ENCODE data around the gene CHST11.

The CHST11 gene

GRCh38 chr12:104699489-104700190, 242.9 kb downstream of the CHST11 start:
- DNase-seq (ENCODE audit: low read depth, low spot score) = no peak
- no peak overlapping the region for H3K27ac ChIP-seq

GRCh38 chr12:104700324-104700723, 243.6 kb downstream of the CHST11 start:
- no peak overlapping the region for H3K27ac ChIP-seq
- no peak for DNase-seq (ENCODE audit: low read depth, low spot score)

- DNase-seq (ENCODE audit: low read depth, low spot score) = no peak
- no peak overlapping the region for H3K27ac ChIP-seq
Measured at GRCh38 chr12:104701301-104701700, 244.6 kb downstream of the CHST11 start.

GRCh38 chr12:104701756-104702155, 245.0 kb downstream of the CHST11 start:
- no peak for DNase-seq (ENCODE audit: low read depth, low spot score)
- no peak overlapping the region for H3K27ac ChIP-seq

- H3K27ac ChIP-seq = no peak overlapping the region
- DNase-seq (ENCODE audit: low read depth, low spot score) = no peak
Measured at GRCh38 chr12:104702565-104703139, 245.9 kb downstream of the CHST11 start.

- no peak overlapping the region for H3K27ac ChIP-seq
Measured at GRCh38 chr12:104703372-104703771, 246.6 kb downstream of the CHST11 start.

GRCh38 chr12:104704224-104704779, 247.6 kb downstream of the CHST11 start:
- no peak for DNase-seq (ENCODE audit: low read depth, low spot score)

More at GRCh38 chr12:104703372-104703771, 246.6 kb downstream of the CHST11 start:
- DNase-seq (ENCODE audit: low read depth, low spot score) = no peak

GRCh38 chr12:104707194-104707593, 250.4 kb downstream of the CHST11 start:
- H3K27ac ChIP-seq = no peak overlapping the region
- no peak for DNase-seq (ENCODE audit: low read depth, low spot score)

More at GRCh38 chr12:104704224-104704779, 247.6 kb downstream of the CHST11 start:
- no peak overlapping the region for H3K27ac ChIP-seq

GRCh38 chr12:104707794-104708558, 251.2 kb downstream of the CHST11 start:
- DNase-seq (ENCODE audit: low read depth, low spot score) = no peak
- no peak overlapping the region for H3K27ac ChIP-seq

GRCh38 chr12:104708891-104709290, 252.1 kb downstream of the CHST11 start:
- no peak for DNase-seq (ENCODE audit: low read depth, low spot score)
- H3K27ac ChIP-seq = no peak overlapping the region

GRCh38 chr12:104709692-104710435, 253.1 kb downstream of the CHST11 start:
- no peak for DNase-seq (ENCODE audit: low read depth, low spot score)
- H3K27ac ChIP-seq = no peak overlapping the region

GRCh38 chr12:104710940-104711689, 254.4 kb downstream of the CHST11 start:
- DNase-seq (ENCODE audit: low read depth, low spot score) = no peak
- no peak overlapping the region for H3K27ac ChIP-seq

GRCh38 chr12:104712477-104712876, 255.7 kb downstream of the CHST11 start:
- no peak for DNase-seq (ENCODE audit: low read depth, low spot score)
- H3K27ac ChIP-seq = no peak overlapping the region

GRCh38 chr12:104712968-104713367, 256.2 kb downstream of the CHST11 start:
- no peak overlapping the region for H3K27ac ChIP-seq
- no peak for DNase-seq (ENCODE audit: low read depth, low spot score)

GRCh38 chr12:104713444-104713843, 256.7 kb downstream of the CHST11 start:
- no peak for DNase-seq (ENCODE audit: low read depth, low spot score)
- H3K27ac ChIP-seq = no peak overlapping the region

GRCh38 chr12:104714369-104714768, 257.6 kb downstream of the CHST11 start:
- H3K27ac ChIP-seq = no peak overlapping the region
- DNase-seq (ENCODE audit: low read depth, low spot score) = no peak

GRCh38 chr12:104716172-104716571, 259.4 kb downstream of the CHST11 start:
- no peak for DNase-seq (ENCODE audit: low read depth, low spot score)
- H3K27ac ChIP-seq = no peak overlapping the region

GRCh38 chr12:104718304-104718929, 261.7 kb downstream of the CHST11 start:
- H3K27ac ChIP-seq = no peak overlapping the region
- no peak for DNase-seq (ENCODE audit: low read depth, low spot score)

- no peak for DNase-seq (ENCODE audit: low read depth, low spot score)
- H3K27ac ChIP-seq = no peak overlapping the region
Measured at GRCh38 chr12:104719700-104720338, 263.1 kb downstream of the CHST11 start.

Data from epithelial cell of prostate (primary cell).